Fibroblast of mammary gland (primary cell): ENCODE results near the gene IGF2BP2.

Experiments
- DNase-seq: peaks from one replicate; pipeline ENCODE4 v3.0.0-alpha.2; 2010; ENCODE audit warnings: low read depth
- H3K4me3 ChIP-seq: 2 replicates; pipeline ENCODE4 v1.5.1; 2011; ENCODE audit warnings: low read depth, mild to moderate bottlenecking, low read length, moderate library complexity; ENCODE audit not compliant: control insufficient read depth
- CTCF ChIP-seq: conservative IDR thresholded peaks from 2 replicates; pipeline ENCODE4 v1.5.1; 2011; ENCODE audit warnings: low read depth, low read length, inconsistent platforms; ENCODE audit not compliant: control insufficient read depth, insufficient read depth

IGF2BP2 gene

GRCh38 chr3:185729337-185730055 is 95.3 kb downstream of the IGF2BP2 start:
- no peak for TF ChIP-seq CTCF
- DNase-seq, result peak; percentile 90
- no peak overlapping the region for H3K4me3 ChIP-seq

GRCh38 chr3:185728630-185729336 is 96.1 kb downstream of the IGF2BP2 start:
- DNase-seq, result peak; percentile 59
- H3K4me3 ChIP-seq, result no peak overlapping the region
- no peak for TF ChIP-seq CTCF

GRCh38 chr3:185727873-185728272 is 97.0 kb downstream of the IGF2BP2 start:
- DNase-seq, result no peak
- no peak overlapping the region for H3K4me3 ChIP-seq
- no peak for TF ChIP-seq CTCF

GRCh38 chr3:185726254-185726967 is 98.4 kb downstream of the IGF2BP2 start:
- DNase-seq, result no peak
- TF ChIP-seq CTCF, result no peak
- H3K4me3 ChIP-seq, result no peak overlapping the region

GRCh38 chr3:185724761-185725160 is 100.1 kb downstream of the IGF2BP2 start:
- no peak for TF ChIP-seq CTCF
- H3K4me3 ChIP-seq, result no peak overlapping the region
- DNase-seq, result peak; percentile 56

GRCh38 chr3:185724251-185724650 is 100.6 kb downstream of the IGF2BP2 start:
- no peak for TF ChIP-seq CTCF
- H3K4me3 ChIP-seq, result no peak overlapping the region
- DNase-seq, result no peak
